Keratinocyte (primary cell): ENCODE data around the gene CFAP90. TPM values are rescaled to one million over a fixed set of nuclear protein-coding genes. Genes with fewer than 3 reads are reported as not detected.

Source experiments
- DNase-seq: peaks from one replicate; pipeline ENCODE4 v3.0.0-alpha.2; 2011; ENCODE audit warnings: low read depth, missing footprints, low spot score
- FAIRE-seq: peaks from 2 replicates; lab custom pipeline; 2011; peaks lifted over from hg19 to GRCh38; lab: Jason Lieb, UNC
- H2AFZ ChIP-seq: 2 replicates; pipeline ENCODE4 v1.6.0; 2012; ENCODE audit warnings: low read length, control low read depth, inconsistent platforms; ENCODE audit not compliant: control insufficient read depth
- H3K27ac ChIP-seq: 2 replicates; pipeline ENCODE4 v1.5.1; 2011; ENCODE audit warnings: low read length; ENCODE audit not compliant: control insufficient read depth, insufficient read depth
- H3K27me3 ChIP-seq: 3 replicates; pipeline ENCODE4 v1.6.0; 2011; ENCODE audit warnings: low read length; ENCODE audit not compliant: control insufficient read depth, insufficient read depth; ENCODE audit errors: extremely low read depth
- H3K36me3 ChIP-seq, 2 experiments: 2 replicates in 1 of 2; 3 replicates in 1 of 2; pipeline ENCODE4 v1.5.1; 2011; ENCODE audit warnings: low read length in 2 of 2, mild to moderate bottlenecking in 1 of 2; ENCODE audit not compliant: control insufficient read depth in 2 of 2, insufficient read depth in 2 of 2; ENCODE audit errors: extremely low read depth in 1 of 2
- H3K4me1 ChIP-seq: 3 replicates; pipeline ENCODE4 v1.5.1; 2011; ENCODE audit warnings: low read length; ENCODE audit not compliant: control insufficient read depth, insufficient read depth; ENCODE audit errors: extremely low read depth
- H3K4me2 ChIP-seq: 3 replicates; pipeline ENCODE4 v1.6.0; 2011; ENCODE audit warnings: low read depth, low read length; ENCODE audit not compliant: control insufficient read depth, insufficient read depth; ENCODE audit errors: extremely low read depth
- H3K4me3 ChIP-seq, 3 experiments: fragments of 200-600 bp in 1 of 3; sonication (generic) in 1 of 3; 2 replicates in 2 of 3; 3 replicates in 1 of 3; pipeline ENCODE4 v1.5.1; 2011 to 2016; ENCODE audit warnings: low read length in 3 of 3, mild to moderate bottlenecking in 3 of 3, control low read depth in 2 of 3, inconsistent platforms in 1 of 3, low read depth in 1 of 3, mixed read lengths in 1 of 3, mixed run types in 1 of 3, moderate library complexity in 1 of 3; ENCODE audit not compliant: control insufficient read depth in 2 of 3, insufficient read depth in 2 of 3; ENCODE audit errors: extremely low read depth in 1 of 3
- H3K79me2 ChIP-seq: 2 replicates; pipeline ENCODE4 v1.6.0; 2012; ENCODE audit warnings: low read length; ENCODE audit not compliant: control insufficient read depth, insufficient read depth
- H3K9ac ChIP-seq: 3 replicates; pipeline ENCODE4 v1.6.0; 2011; ENCODE audit warnings: low read length; ENCODE audit not compliant: control insufficient read depth, insufficient read depth; ENCODE audit errors: extremely low read depth
- H3K9me1 ChIP-seq: 3 replicates; pipeline ENCODE4 v1.6.0; 2011; ENCODE audit warnings: low read length; ENCODE audit not compliant: control insufficient read depth, insufficient read depth; ENCODE audit errors: extremely low read depth
- H3K9me3 ChIP-seq: 2 replicates; pipeline ENCODE4 v1.5.1; 2012; ENCODE audit warnings: low read depth, low read length; ENCODE audit not compliant: control insufficient read depth
- H4K20me1 ChIP-seq: 3 replicates; pipeline ENCODE4 v1.6.0; 2011; ENCODE audit warnings: low read length; ENCODE audit not compliant: control insufficient read depth, insufficient read depth; ENCODE audit errors: extremely low read depth
- EZH2 ChIP-seq: IDR thresholded peaks from one replicate; pipeline ENCODE4 v1.6.1; 2012; ENCODE audit warnings: inconsistent platforms, mild to moderate bottlenecking, low read length, moderate library complexity
- dilution Hi-C: fragments of 300-500 bp; cut with MboI; formaldehyde crosslinking; loops from one replicate; pipeline ENCODE4 v1.7.0; 2020; ENCODE audit warnings: low sequenced_read_pairs; ENCODE audit not compliant: extremely low pct_ligation_motif_present
- polyA plus RNA-seq, 5 experiments: library from polyadenylated mRNA; depleted of rRNA in 3 of 5; stranded (reverse) in 3 of 5; stranded (forward) in 1 of 5; unstranded in 1 of 5; fragments of >200 nt; gene quantifications; 1 replicate in 1 of 5; 2 replicates in 3 of 5; 3 replicates in 1 of 5; pipeline versions ENCODE4 v1.2.1 to v1.2.3, GENCODE V29; 2011 to 2012; ENCODE audit warnings: missing spikeins in 2 of 5, low read depth in 1 of 5, low replicate concordance in 1 of 5
- TF ChIP-seq, protein P1 (sequence below), 3 experiments: IDR thresholded peaks in 1 of 3; conservative IDR thresholded peaks in 1 of 3; optimal IDR thresholded peaks in 1 of 3; 2 replicates in 2 of 3; 3 replicates in 1 of 3; pipeline versions ENCODE3 to v1.5.1; 2011; ENCODE audit warnings: low read length in 3 of 3, mild to moderate bottlenecking in 3 of 3, moderate library complexity in 2 of 3, control low read depth in 1 of 3, inconsistent platforms in 1 of 3; ENCODE audit not compliant: insufficient read depth in 2 of 3; ENCODE audit errors: extremely low read depth in 1 of 3

The CFAP90 gene
- polyA plus RNA-seq, 1 donor (not counting 4 experiments of a cell fraction or from before 2014, with no cell fraction given), result not detected

DNA sequence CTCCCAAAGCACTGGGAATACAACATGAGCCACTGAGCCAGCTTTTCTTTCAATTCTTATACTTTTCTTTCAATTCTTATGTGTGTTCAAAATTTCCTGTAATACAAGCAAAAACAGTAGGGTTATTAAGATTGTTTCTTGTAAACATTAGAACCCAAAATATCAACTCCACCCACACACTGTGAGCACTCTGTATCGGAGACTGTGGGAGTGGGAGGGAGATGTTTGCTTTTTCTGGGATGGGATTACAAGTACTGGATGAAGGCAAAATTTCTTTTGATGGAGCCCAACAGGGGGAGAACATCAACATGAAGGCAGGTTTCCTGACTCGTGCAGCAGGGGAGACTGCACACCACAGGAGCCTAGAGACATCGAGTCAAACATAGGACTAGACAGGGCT, 4.7 kb upstream of the CFAP90 start:
- FAIRE-seq, result no peak
- Histone ChIP-seq H3K9ac (no peak overlapping the region), H2AFZ (no peak overlapping the region), H3K9me1 (no peaks in the 10 kb centered on the region), H3K36me3 (peaks cover 0 to 5% of the 10 kb centered on the region in 2 experiments), H3K27me3 (peaks cover 17% of the 10 kb centered on the region), H3K27ac (no peak overlapping the region), H3K4me3 (no peak overlapping the region), H3K4me1 (no peaks in the 10 kb centered on the region), H4K20me1 (no peaks in the 10 kb centered on the region), H3K4me2 (no peak overlapping the region), H3K9me3 (no peaks in the 10 kb centered on the region), H3K79me2 (no peaks in the 10 kb centered on the region)
- no peak for DNase-seq
- dilution Hi-C loops, result no loop called here
- no peak for TF ChIP-seq EZH2
- TF ChIP-seq, protein P1, sequence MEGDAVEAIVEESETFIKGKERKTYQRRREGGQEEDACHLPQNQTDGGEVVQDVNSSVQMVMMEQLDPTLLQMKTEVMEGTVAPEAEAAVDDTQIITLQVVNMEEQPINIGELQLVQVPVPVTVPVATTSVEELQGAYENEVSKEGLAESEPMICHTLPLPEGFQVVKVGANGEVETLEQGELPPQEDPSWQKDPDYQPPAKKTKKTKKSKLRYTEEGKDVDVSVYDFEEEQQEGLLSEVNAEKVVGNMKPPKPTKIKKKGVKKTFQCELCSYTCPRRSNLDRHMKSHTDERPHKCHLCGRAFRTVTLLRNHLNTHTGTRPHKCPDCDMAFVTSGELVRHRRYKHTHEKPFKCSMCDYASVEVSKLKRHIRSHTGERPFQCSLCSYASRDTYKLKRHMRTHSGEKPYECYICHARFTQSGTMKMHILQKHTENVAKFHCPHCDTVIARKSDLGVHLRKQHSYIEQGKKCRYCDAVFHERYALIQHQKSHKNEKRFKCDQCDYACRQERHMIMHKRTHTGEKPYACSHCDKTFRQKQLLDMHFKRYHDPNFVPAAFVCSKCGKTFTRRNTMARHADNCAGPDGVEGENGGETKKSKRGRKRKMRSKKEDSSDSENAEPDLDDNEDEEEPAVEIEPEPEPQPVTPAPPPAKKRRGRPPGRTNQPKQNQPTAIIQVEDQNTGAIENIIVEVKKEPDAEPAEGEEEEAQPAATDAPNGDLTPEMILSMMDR (optimal IDR thresholded peaks at IDR 0.05 in 1 of 3, IDR thresholded peaks at IDR 0.05 in 1 of 3, conservative IDR thresholded peaks at IDR 0.05 in 1 of 3; ENCODE audit: extremely low read depth in 1 of 3, insufficient read depth in 2 of 3, low read length in 3 of 3), result no peak

DNA sequence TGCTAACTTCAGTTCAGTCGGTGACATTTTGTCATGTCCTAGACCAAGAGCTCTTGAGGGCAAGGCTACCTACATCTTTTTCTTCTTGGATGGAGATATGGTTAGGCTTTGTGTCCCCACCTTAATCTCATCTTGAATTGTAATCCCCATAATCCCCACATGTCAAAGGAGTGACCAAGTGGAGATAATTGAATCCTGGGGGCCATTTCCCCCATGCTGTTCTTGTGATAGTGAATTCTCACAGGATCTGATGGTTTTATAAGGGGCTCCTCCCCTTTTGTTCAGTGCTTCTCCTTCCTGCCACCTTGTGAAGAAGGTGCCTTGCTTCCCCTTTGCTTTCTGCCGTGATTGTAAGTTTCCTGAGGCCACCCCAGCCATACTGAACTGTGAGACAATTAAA, 2.1 kb upstream of the CFAP90 start:
- Histone ChIP-seq H3K79me2 (no peaks in the 10 kb centered on the region), H4K20me1 (no peaks in the 10 kb centered on the region), H3K27me3 (peaks cover 30% of the 10 kb centered on the region), H3K27ac (no peak overlapping the region), H3K9me3 (no peaks in the 10 kb centered on the region), H3K9ac (no peak overlapping the region), H3K4me1 (no peaks in the 10 kb centered on the region), H2AFZ (no peak overlapping the region), H3K4me3 (no peak overlapping the region), H3K9me1 (no peaks in the 10 kb centered on the region), H3K4me2 (no peak overlapping the region), H3K36me3 (no peaks in the 10 kb centered on the region)
- dilution Hi-C loops, result no loop called here
- DNase-seq, result no peak
- FAIRE-seq, result no peak
- TF ChIP-seq, protein P1 (optimal IDR thresholded peaks at IDR 0.05 in 1 of 3, IDR thresholded peaks at IDR 0.05 in 1 of 3, conservative IDR thresholded peaks at IDR 0.05 in 1 of 3; ENCODE audit: extremely low read depth in 1 of 3, insufficient read depth in 2 of 3, low read length in 3 of 3), result no peak
- no peak for TF ChIP-seq EZH2
